Ureter (tissue), 1 donor: Measurements from ENCODE around the gene KSR2. TPM values are rescaled to one million over a fixed set of nuclear protein-coding genes. Genes with fewer than 3 reads are reported as not detected.
"Not testable (repeated sequence)": the region's sequence is repeated elsewhere in the genome, so short reads cannot be mapped to it uniquely, and the experiment has no call there.

Source experiments
- DNase-seq: peaks from one replicate; pipeline ENCODE4 v3.0.0-alpha.2; 2020; ENCODE audit warnings: low spot score
- total RNA-seq: library from RNA; stranded (reverse); gene quantifications from one replicate; pipeline ENCODE4 v1.2.4, GENCODE V29; 2023
- donor health status: DM: yes; HTN: yes; CAD: no.

KSR2 gene
- total RNA-seq, 1 donor from 2014 or later, result 8.6 TPM

GRCh38 chr12:117891265-117891664, 77.5 kb downstream of the KSR2 start:
- not testable (repeated sequence) for DNase-seq

GRCh38 chr12:117890644-117891043, 78.1 kb downstream of the KSR2 start:
- no peak for DNase-seq

DNA sequence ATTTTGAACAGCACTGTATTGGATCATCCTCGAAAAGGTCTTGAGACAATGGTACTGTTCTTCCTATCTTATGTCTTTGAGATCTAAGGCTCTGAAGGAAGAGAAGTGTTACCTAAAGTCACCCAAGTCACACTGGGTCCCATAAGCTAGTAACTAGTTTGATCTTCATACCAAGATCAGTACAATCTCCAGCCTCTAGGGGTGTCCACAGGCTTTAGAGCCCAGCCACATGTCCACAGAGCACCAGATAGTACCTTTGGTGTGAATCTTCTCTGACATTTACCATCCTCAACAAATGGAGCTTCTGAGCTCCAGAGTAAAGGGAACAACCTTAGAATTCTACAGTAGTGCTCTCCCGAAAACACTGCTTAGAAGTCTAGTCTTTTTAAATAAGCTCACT, 78.7 kb downstream of the KSR2 start:
- no peak for DNase-seq

- DNase-seq, result no peak
Observed at GRCh38 chr12:117889098-117889497, 79.7 kb downstream of the KSR2 start.

GRCh38 chr12:117885211-117885610, 83.6 kb downstream of the KSR2 start:
- no peak for DNase-seq

- DNase-seq, result no peak
Observed at GRCh38 chr12:117884161-117884560, 84.6 kb downstream of the KSR2 start.

DNA sequence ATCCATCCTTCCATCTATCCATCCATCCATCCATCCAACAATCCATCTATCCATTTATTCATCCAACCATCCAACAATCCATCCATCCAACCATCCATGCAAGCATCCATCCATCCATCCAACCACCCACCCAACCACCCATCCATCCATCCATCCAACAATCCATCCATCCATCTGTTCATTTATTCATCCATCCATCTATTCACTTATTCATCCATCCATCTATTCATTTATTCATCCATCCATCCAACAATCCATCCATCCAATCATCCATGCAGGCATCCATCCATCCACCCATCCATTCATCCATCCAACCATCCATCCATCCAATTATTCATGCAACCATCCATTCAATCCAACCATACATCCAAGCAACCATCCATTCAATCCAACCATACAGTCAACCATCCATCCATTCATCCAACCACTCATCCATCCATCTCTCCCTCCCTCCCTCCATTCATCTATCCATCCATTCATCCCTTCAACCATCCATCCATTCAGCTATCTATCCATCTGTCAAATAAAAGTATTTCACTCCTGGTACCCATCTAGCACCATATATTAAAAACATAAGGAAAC, 86.1 kb downstream of the KSR2 start:
- DNase-seq, result no peak

DNA sequence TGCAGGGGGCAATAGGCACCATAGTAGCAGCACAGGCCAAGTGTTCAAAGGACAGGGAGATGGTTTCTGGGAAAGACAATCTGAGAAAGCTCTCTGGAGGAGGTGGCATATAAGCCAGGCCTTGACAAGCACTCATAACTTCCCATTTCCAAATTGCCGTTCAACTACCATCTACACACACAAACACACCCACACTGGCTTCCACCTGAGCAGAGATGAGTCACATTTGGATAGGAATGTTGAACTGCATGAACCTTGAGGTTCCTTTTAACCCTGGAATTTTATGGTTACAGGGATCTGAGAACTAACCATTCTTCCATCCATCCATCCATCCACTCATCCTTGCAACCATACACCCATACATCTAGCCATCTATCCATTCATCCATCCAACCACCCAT, 86.6 kb downstream of the KSR2 start:
- no peak for DNase-seq

- no peak for DNase-seq
Observed at GRCh38 chr12:117881517-117881916, 87.3 kb downstream of the KSR2 start.

DNA sequence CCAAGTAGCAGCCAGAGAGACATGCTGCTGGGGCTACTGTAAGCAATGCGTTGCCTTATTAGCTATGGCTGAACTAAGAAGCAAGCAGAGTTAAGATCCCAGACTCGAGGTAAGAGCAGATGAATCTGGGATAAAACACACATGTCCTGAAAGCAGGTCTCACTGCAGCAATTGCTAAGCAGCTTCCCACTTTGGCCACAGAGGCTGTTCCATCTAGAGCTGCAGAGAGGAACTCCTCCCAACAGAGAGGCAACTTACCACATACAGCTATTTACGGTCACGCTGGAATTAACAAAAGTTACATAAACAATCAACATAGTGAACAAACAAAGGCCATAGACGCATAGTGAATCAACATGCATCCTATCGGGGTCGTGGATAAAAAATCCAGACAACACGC, 90.2 kb downstream of the KSR2 start:
- no peak for DNase-seq

GRCh38 chr12:117876436-117876816, 92.4 kb downstream of the KSR2 start:
- no peak for DNase-seq

DNA sequence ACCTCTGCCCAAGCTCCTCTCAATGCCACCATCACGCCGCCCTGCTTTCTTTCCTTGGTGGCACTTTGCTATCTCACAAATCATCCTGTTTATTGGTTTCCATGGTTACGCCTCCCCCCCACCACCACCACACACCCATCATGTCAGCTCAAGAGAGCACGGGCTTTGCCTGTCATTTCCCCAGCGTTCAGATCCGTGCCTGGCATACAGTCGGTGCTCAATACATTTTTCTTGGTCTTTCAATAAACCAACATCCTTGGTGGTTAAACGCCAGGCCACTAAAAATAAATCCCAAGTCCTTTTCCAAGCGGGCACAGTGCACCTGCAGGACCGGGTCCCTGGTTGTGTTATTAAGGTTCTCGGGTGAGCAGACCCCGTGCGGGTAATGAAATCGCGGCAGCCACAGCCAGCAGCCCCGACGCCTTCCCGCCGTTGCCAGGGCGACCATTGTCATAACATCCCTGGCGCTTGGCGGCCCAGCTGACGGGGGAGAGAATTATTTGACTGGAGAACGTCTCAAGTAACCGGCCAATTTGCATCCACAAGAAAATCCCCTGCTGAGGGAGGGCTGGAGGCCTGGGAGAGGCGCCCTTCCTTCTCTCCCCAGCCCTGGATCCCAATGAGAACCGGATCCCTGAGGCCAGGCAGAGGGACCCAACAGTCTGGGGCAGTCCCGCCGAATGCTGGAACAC, 92.9 kb downstream of the KSR2 start:
- DNase-seq, result no peak

- peak; percentile 78 for DNase-seq
Observed at GRCh38 chr12:117874842-117875434, 93.9 kb downstream of the KSR2 start.

DNA sequence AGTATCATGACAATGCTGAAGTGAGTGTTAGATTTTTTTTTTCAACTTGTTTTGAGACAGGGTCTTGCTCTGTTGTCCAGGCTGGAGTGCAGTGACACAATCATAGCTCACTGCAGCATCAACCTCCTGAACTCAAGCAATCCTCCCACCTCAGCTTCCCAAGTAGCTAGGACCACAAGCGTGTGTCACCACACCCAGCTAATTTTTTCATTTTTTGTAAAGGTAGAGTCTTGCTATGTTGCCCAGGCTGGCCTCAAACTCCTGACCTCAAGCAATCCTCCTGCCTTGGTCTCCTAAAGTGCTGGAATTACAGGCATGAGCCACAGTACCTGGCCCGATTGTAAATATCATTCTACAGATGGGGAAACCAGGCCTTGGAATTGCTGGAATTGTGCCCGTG, 94.6 kb downstream of the KSR2 start:
- not testable (repeated sequence) for DNase-seq

- no peak for DNase-seq
Observed at GRCh38 chr12:117872546-117873169, 96.1 kb downstream of the KSR2 start.

DNA sequence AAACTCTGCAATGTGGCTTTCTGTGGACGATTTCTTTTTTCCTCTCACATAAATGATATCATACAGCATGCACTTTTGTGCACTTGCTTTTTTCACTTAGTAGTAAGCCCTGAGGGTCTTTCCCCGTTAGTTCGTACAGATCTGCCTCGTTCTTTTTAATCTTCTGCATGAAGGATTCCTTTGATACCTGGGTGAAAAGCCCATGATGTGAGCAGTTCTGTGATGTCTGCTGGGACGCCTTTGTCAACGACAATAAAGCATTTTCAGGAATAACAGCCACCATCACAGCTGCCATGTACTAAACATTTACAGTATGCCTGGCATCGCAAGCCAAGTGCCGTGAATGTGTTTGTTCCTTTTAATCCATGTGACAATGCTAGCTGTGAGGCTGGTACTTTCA, 99.2 kb downstream of the KSR2 start:
- no peak for DNase-seq

GRCh38 chr12:117867348-117867747, 101.4 kb downstream of the KSR2 start:
- no peak for DNase-seq

GRCh38 chr12:117865505-117865904, 103.3 kb downstream of the KSR2 start:
- no peak for DNase-seq

- DNase-seq, result no peak
Observed at GRCh38 chr12:117863002-117863709, 105.6 kb downstream of the KSR2 start.

GRCh38 chr12:117861691-117862090, 107.1 kb downstream of the KSR2 start:
- no peak for DNase-seq

DNA sequence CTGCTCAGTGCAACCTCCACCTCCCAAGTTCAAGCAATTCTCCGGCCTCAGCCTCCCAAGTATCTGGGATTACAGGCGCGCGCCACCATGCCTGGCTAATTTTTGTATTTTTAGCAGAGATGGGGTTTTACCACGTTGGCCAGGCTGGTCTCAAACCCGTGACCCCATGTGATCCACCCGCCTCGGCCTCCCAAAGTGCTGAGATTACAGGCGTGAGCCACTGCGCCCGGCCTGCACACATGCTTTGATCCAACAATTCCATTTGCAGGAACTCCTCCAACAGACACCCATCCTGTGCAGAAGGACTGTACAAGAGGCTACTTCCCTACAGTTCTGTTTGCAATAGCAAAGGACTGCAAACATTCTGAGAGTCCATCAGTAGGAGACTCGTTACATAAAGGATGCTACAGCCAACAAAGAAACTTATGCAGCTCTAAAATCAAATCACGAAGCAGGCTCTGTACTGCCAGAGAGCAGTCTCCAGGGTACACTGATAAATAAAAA, 108.0 kb downstream of the KSR2 start:
- DNase-seq, result not testable (repeated sequence)

GRCh38 chr12:117860111-117860510, 108.7 kb downstream of the KSR2 start:
- DNase-seq, result no peak
